Measurements from ENCODE around the gene THBS3. TPM values are rescaled to one million over a fixed set of nuclear protein-coding genes. Genes with fewer than 3 reads are reported as not detected.
A peak's percentile ranks its signal among the peaks of the same experiment; 100 is the strongest.

Gene THBS3
- total and polyA plus RNA-seq, 8 donors: 30.6 to 51.0 (median 42.8) TPM

- Histone ChIP-seq H3K36me3 (no peaks in the 10 kb centered on the region), H3K9me3 (no peaks in the 10 kb centered on the region), H3K27me3 (no peaks in the 10 kb centered on the region), H3K27ac (peak overlapping the region; percentile 39 to 65), H3K4me3 (no peak overlapping the region), H3K4me1 (peaks cover 0 to 15% of the 10 kb centered on the region in 2 donors)
- peak in 2 of 4 donors; percentile 73 to 83 for DNase-seq
- peak; percentile 56 for ATAC-seq
- TF ChIP-seq CTCF (IDR thresholded peaks at IDR 0.05): no peak
- intact Hi-C loops (cut with DNase I): no loop called here
These were observed 22.6 kb downstream of the THBS3 start for GRCh38 chr1:155184835-155185782.

- Histone ChIP-seq H3K4me1 (peaks cover 0 to 15% of the 10 kb centered on the region in 2 donors), H3K9me3 (no peaks in the 10 kb centered on the region), H3K27me3 (no peaks in the 10 kb centered on the region), H3K27ac (peak overlapping the region in 1 of 2 donors; percentile 39), H3K36me3 (no peaks in the 10 kb centered on the region), H3K4me3 (no peak overlapping the region)
- intact Hi-C loops (cut with DNase I): no loop called here
- no peak for TF ChIP-seq CTCF (IDR thresholded peaks at IDR 0.05)
- ATAC-seq (peak; percentile 0), DNase-seq (peak in 1 of 4 donors; percentile 31)
These were observed 23.3 kb downstream of the THBS3 start for GRCh38 chr1:155184351-155184811.

- intact Hi-C loops (cut with DNase I): no loop called here
- Histone ChIP-seq H3K27ac (no peak overlapping the region), H3K9me3 (no peaks in the 10 kb centered on the region), H3K4me3 (no peak overlapping the region), H3K36me3 (no peaks in the 10 kb centered on the region), H3K27me3 (no peaks in the 10 kb centered on the region), H3K4me1 (peaks cover 0 to 17% of the 10 kb centered on the region in 2 donors)
- ATAC-seq: no peak
- peak in 1 of 4 donors; percentile 36 for DNase-seq
- TF ChIP-seq CTCF (IDR thresholded peaks at IDR 0.05): no peak
These were observed 23.9 kb downstream of the THBS3 start for GRCh38 chr1:155183775-155184221.

GRCh38 chr1:155182052-155182550 is 25.6 kb downstream of the THBS3 start:
- peak in 1 of 4 donors; percentile 32 for DNase-seq
- Histone ChIP-seq H3K27me3 (no peaks in the 10 kb centered on the region), H3K36me3 (no peaks in the 10 kb centered on the region), H3K9me3 (no peaks in the 10 kb centered on the region), H3K4me3 (no peak overlapping the region), H3K27ac (no peak overlapping the region), H3K4me1 (peaks cover 0 to 32% of the 10 kb centered on the region in 2 donors)
- TF ChIP-seq CTCF (IDR thresholded peaks at IDR 0.05): no peak
- intact Hi-C loops (cut with DNase I): no loop called here
- no peak for ATAC-seq
